Smooth muscle cell (in vitro differentiated cells): ENCODE results near the gene RNF14. TPM values are rescaled to one million over a fixed set of nuclear protein-coding genes. Genes with fewer than 3 reads are reported as not detected.

Experiments
- DNase-seq: peaks from one replicate; lab custom pipeline; 2025; ENCODE audit not compliant: unreplicated experiment; lab: John Stamatoyannopoulos, UW
- H2AFZ ChIP-seq: fragments of 200-600 bp; sonication (generic); 2 replicates; pipeline ENCODE4 v1.6.0; 2016; ENCODE audit warnings: antibody characterized with exemption, low read depth, mild to moderate bottlenecking
- H3F3A ChIP-seq: fragments of 200-600 bp; sonication (generic); 2 replicates; pipeline ENCODE4 v1.6.0; 2017; ENCODE audit warnings: antibody characterized with exemption, low read depth
- H3K27ac ChIP-seq: fragments of 200-600 bp; sonication (generic); 2 replicates; pipeline ENCODE4 v1.5.1; 2016; ENCODE audit warnings: low read depth, mild to moderate bottlenecking
- H3K27me3 ChIP-seq: fragments of 200-600 bp; sonication (generic); 2 replicates; pipeline ENCODE4 v1.6.1; 2016; ENCODE audit warnings: low read depth, mild to moderate bottlenecking
- H3K36me3 ChIP-seq: fragments of 200-600 bp; sonication (generic); 2 replicates; pipeline ENCODE4 v1.5.1; 2016; ENCODE audit warnings: low read depth
- H3K4me1 ChIP-seq: fragments of 200-600 bp; sonication (generic); 2 replicates; pipeline ENCODE4 v1.5.1; 2016; ENCODE audit warnings: low read depth
- H3K4me2 ChIP-seq: fragments of 200-600 bp; sonication (generic); 2 replicates; pipeline ENCODE4 v1.6.0; 2016; ENCODE audit warnings: mild to moderate bottlenecking
- H3K4me3 ChIP-seq: fragments of 200-600 bp; sonication (generic); 2 replicates; pipeline ENCODE4 v1.5.1; 2016; ENCODE audit warnings: mild to moderate bottlenecking
- H3K79me2 ChIP-seq: fragments of 200-600 bp; sonication (generic); 2 replicates; pipeline ENCODE4 v1.6.0; 2016; ENCODE audit warnings: low read depth, mild to moderate bottlenecking
- H3K9ac ChIP-seq: fragments of 200-600 bp; sonication (generic); 2 replicates; pipeline ENCODE4 v1.6.0; 2016; ENCODE audit warnings: low read depth
- H3K9me3 ChIP-seq: fragments of 200-600 bp; sonication (generic); replicated peaks from 2 replicates; pipeline ENCODE4 v1.5.1; 2016; ENCODE audit warnings: low read depth
- H4K20me1 ChIP-seq: fragments of 200-600 bp; sonication (generic); 2 replicates; pipeline ENCODE4 v1.6.0; 2016; ENCODE audit warnings: low read depth
- WGBS: methylation state at CpG from one replicate; pipeline ENCODE4 v1.1.7; 2016; ENCODE audit warnings: low lambda C conversion rate; 5-methylcytosine and 5-hydroxymethylcytosine counted together
- polyA plus RNA-seq: library from polyadenylated mRNA; unstranded; fragments of >200 nt; fragmentation: Nextera tagmentation; extraction: Ambion mirVana; gene quantifications from 2 replicates; pipeline ENCODE4 v1.2.1, GENCODE V29; 2016
- total RNA-seq: library from RNA; depleted of rRNA; stranded (reverse); fragments of >200 nt; gene quantifications from 2 replicates; pipeline ENCODE4 v1.2.3, GENCODE V29; 2014
- TF ChIP-seq, protein P1 (sequence below): fragments of 200-600 bp; sonication (generic); IDR thresholded peaks from 2 replicates; pipeline ENCODE4 v1.5.1; 2017; ENCODE audit warnings: borderline replicate concordance, mild to moderate bottlenecking, antibody characterized with exemption; ENCODE audit not compliant: insufficient read depth, poor library complexity, severe bottlenecking

The RNF14 gene
- total and polyA plus RNA-seq, 2 experiments from 2014 or later = 43.8 to 76.4 TPM

DNA sequence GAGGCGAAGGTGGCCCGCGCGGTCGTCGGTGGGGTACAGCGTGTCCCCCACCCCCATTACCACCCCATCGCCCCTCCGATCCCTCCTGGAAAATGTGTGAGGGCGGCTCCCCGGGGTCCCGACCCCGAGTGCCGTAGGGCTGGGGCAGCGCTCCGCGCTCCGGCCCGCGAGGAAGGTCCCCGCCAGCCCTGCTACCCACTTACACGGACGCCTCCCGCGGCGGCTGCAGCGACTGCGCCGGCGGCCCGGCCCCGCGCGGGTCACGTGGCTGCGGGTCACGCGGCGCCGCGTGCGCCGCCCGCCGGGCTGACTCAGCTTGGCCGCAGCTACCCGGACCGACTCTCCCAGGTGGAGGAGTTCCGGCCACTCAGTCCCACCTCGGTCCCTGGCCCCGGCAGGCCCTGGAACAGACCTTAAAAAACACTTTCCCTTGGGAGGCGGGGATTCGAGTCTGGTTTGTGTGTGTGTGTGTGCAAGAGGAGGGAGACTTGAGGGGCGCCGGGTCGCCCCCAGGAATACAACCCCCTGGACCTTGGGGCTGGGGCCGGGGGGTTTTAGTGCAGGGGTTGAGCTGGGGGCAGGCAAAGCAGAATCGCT is 44.0 kb downstream of the RNF14 start, which contains the start of gene GNPDA1:
GNPDA1 (minus strand) TSS at position 236 of the 597 bp plus-strand sequence. CDS start 992 bp downstream, outside the sequence.
- Histone ChIP-seq H3K36me3 (no peaks in the 10 kb centered on the region), H2AFZ (peak within 1 kb of the TSS; percentile 88), H3K9me3 (no peaks in the 10 kb centered on the region), H3K79me2 (no peaks in the 10 kb centered on the region), H3K4me1 (peaks cover 11% of the 10 kb centered on the region), H3K27me3 (no peaks in the 10 kb centered on the region), H3F3A (peaks cover 12% of the 10 kb centered on the region), H3K9ac (peak within 1 kb of the TSS; percentile 92), H3K4me2 (peak within 1 kb of the TSS; percentile 91), H3K27ac (peak within 1 kb of the TSS; percentile 62), H3K4me3 (peak within 1 kb of the TSS; percentile 84), H4K20me1 (no peaks in the 10 kb centered on the region)
- TF ChIP-seq, protein P1, sequence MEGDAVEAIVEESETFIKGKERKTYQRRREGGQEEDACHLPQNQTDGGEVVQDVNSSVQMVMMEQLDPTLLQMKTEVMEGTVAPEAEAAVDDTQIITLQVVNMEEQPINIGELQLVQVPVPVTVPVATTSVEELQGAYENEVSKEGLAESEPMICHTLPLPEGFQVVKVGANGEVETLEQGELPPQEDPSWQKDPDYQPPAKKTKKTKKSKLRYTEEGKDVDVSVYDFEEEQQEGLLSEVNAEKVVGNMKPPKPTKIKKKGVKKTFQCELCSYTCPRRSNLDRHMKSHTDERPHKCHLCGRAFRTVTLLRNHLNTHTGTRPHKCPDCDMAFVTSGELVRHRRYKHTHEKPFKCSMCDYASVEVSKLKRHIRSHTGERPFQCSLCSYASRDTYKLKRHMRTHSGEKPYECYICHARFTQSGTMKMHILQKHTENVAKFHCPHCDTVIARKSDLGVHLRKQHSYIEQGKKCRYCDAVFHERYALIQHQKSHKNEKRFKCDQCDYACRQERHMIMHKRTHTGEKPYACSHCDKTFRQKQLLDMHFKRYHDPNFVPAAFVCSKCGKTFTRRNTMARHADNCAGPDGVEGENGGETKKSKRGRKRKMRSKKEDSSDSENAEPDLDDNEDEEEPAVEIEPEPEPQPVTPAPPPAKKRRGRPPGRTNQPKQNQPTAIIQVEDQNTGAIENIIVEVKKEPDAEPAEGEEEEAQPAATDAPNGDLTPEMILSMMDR = no peak
- peak; percentile 35 for DNase-seq
- WGBS = 5% methylated on average over 45 of the region's 58 CpGs

DNA sequence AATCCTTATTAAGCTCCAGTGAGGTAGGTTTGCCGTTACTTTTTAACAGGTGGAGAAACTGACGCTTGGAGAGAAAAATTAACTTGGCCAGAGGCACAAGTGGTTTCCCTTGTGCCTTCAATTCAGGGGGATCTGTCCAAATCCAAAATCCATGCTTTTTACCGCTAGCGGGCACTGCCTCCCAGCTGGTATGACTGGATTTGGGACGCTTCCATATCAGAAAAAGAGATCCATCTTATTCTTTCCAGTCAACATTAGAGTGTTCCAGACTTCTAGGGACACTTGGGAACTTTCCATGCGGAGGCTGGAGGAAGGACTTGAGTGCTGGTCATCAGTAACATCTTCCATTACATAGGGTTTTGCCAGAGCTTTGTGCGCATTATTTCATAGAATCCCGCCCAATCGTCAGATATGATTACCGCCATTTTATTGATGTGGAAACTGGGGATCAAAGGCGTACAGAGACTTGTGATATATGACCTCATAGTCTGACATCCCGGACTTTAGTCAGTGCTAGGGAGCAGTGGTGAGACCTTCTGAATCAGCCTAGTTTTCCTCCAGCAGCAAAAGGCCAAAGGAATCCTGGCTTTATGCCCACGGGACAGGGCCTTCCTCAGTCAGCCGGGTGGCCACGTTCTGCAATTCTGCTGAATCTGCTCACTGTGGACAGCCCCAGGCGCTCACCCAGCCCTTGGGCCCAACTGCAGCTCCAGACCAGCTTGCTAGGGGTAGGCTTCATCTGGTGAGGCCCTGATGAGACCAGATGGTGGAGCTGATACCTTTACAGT is 45.0 kb downstream of the RNF14 start:
- Histone ChIP-seq H3K4me2 (peak overlapping the region; percentile 91), H3K36me3 (no peaks in the 10 kb centered on the region), H3K9ac (peak overlapping the region; percentile 90), H3K9me3 (no peaks in the 10 kb centered on the region), H3F3A (peaks cover 12% of the 10 kb centered on the region), H3K27ac (peak overlapping the region; percentile 62), H3K79me2 (no peaks in the 10 kb centered on the region), H3K4me3 (peak overlapping the region; percentile 84), H2AFZ (no peak overlapping the region), H3K27me3 (no peaks in the 10 kb centered on the region), H4K20me1 (no peaks in the 10 kb centered on the region), H3K4me1 (peaks cover 11% of the 10 kb centered on the region)
- TF ChIP-seq, protein P1 = no peak
- no peak for DNase-seq
- WGBS = 81% methylated on average over 16 of the region's 16 CpGs

DNA sequence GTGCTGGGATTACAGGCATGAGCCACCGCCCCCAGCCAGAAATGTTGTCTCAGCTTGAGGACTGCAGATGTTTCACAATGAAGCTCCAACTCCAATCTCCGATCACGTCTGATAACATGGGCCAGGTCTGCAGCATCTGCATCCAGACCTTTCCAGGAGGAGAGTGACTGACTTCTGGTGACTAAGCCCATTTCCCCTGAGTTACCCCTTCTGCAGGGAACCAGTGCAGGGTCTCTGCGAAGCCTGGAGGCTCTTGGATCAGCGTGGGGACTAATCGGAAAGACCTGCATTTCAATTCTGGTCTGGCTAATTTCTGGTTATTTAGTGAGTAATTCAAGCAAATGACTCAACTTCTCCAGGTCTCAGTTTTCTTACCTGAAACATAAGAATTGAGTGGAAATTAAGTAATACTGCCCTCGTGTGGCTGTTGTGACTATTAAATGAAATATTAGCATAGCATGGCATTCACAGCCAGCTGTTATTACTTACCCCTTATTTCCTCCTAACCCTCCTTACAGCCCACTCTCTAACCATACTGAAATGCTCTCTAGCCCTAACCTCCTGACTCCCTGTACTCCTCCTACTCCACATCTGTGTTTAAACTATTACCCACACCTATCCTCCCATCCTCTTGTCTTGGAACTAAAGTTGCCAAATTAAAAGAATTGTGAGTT is 46.1 kb downstream of the RNF14 start:
- no peak overlapping the region for H3K9ac ChIP-seq
- H3K4me2 ChIP-seq = no peak overlapping the region
- H3K27ac ChIP-seq = peak overlapping the region; percentile 57
- DNase-seq = no peak
- no peaks in the 10 kb centered on the region for H4K20me1 ChIP-seq
- no peak overlapping the region for H2AFZ ChIP-seq
- H3K79me2 ChIP-seq = no peaks in the 10 kb centered on the region
- H3K4me1 ChIP-seq = peaks cover 11% of the 10 kb centered on the region
- TF ChIP-seq, protein P1 = peak; percentile 61
- peaks cover 12% of the 10 kb centered on the region for H3F3A ChIP-seq
- no peak overlapping the region for H3K4me3 ChIP-seq
- no peaks in the 10 kb centered on the region for H3K27me3 ChIP-seq
- H3K36me3 ChIP-seq = no peaks in the 10 kb centered on the region
- no peaks in the 10 kb centered on the region for H3K9me3 ChIP-seq
- 46% methylated on average over 7 of the region's 7 CpGs for WGBS
